ENCODE data around the gene MTERF4. TPM values are rescaled to one million over a fixed set of nuclear protein-coding genes. Genes with fewer than 3 reads are reported as not detected.

The MTERF4 gene
- total and polyA plus RNA-seq, 5 donors from 2014 or later, result 50.0 to 105 (median 65.1) TPM

- H3K27ac ChIP-seq (ENCODE audit: insufficient read depth, low read length, poor library complexity, severe bottlenecking), result no peak overlapping the region
- H3K27me3 ChIP-seq (ENCODE audit: control insufficient read depth, insufficient read depth, low read length), result no peaks in the 10 kb centered on the region
- H3K9me3 ChIP-seq (ENCODE audit: control insufficient read depth in 2 of 2, low read length in 2 of 2), result peaks cover 3 to 5% of the 10 kb centered on the region in 2 experiments
- Mint-ChIP-seq H3K4me3 (no peak overlapping the region), H3K4me1 (peaks cover 0 to 14% (median 7%) of the 10 kb centered on the region in 4 donors), H3K9me3 (peaks cover 0 to 10% (median 2%) of the 10 kb centered on the region in 7 donors), H3K36me3 (peaks cover 11% of the 10 kb centered on the region), H3K27ac (peak overlapping the region in 1 of 3 donors; percentile 38), H3K27me3 (no peaks in the 10 kb centered on the region)
- H3K4me1 ChIP-seq (ENCODE audit: control insufficient read depth, insufficient read depth, low read length, poor library complexity, severe bottlenecking), result no peaks in the 10 kb centered on the region
- H3K36me3 ChIP-seq (ENCODE audit: control insufficient read depth, insufficient read depth, low read length), result peaks cover 25% of the 10 kb centered on the region
- DNase-seq, result no peak
- no peak for ATAC-seq (ENCODE audit: low read depth in 2 of 2)
- no peak overlapping the region for H3K4me3 ChIP-seq (ENCODE audit: low read depth, low read length)
These were observed 54.7 kb downstream of the MTERF4 start for GRCh38 chr2:241047253-241048010.

Other genes with a start within 250 kb of the MTERF4 start
- not detected for gene AGXT, start 233.5 kb downstream of the MTERF4 start, total RNA-seq
- gene AGXT, start 233.5 kb downstream of the MTERF4 start, polyA plus RNA-seq, result not detected
- not detected for gene MAB21L4, start 206.1 kb downstream of the MTERF4 start, total RNA-seq
- not detected for gene MAB21L4, start 206.1 kb downstream of the MTERF4 start, polyA plus RNA-seq
- gene CROCC2, start 196.0 kb downstream of the MTERF4 start, total RNA-seq, result not detected
- gene CROCC2, start 196.0 kb downstream of the MTERF4 start, polyA plus RNA-seq, result not detected
- gene SNED1, start 103.7 kb downstream of the MTERF4 start, total RNA-seq, result 170 TPM
- 1 to 10 TPM; 1.7 to 5.6 (median 2.2) TPM for gene SNED1, start 103.7 kb downstream of the MTERF4 start, polyA plus RNA-seq
- 160 TPM for gene PASK, start 47.2 kb upstream of the MTERF4 start, total RNA-seq
- 10 to 100 TPM; 15.9 to 38.3 (median 21.7) TPM for gene PASK, start 47.2 kb upstream of the MTERF4 start, polyA plus RNA-seq
- 68.0 TPM for gene PPP1R7, start 48.2 kb upstream of the MTERF4 start, total RNA-seq
- 100 to 1,000 TPM in 3 of 4 donors, 10 to 100 TPM in 1; 90.5 to 150 (median 108) TPM for gene PPP1R7, start 48.2 kb upstream of the MTERF4 start, polyA plus RNA-seq
- gene ANO7, start 86.4 kb upstream of the MTERF4 start, total RNA-seq, result 0.17 TPM
- not detected for gene ANO7, start 86.4 kb upstream of the MTERF4 start, polyA plus RNA-seq
- gene HDLBP, start 213.4 kb upstream of the MTERF4 start, total RNA-seq, result 121 TPM
- gene HDLBP, start 213.4 kb upstream of the MTERF4 start, polyA plus RNA-seq, result 10 to 100 TPM; 33.6 to 42.6 (median 41.3) TPM
- gene SEPTIN2, start 213.6 kb upstream of the MTERF4 start, total RNA-seq, result 191 TPM
- 100 to 1,000 TPM; 131 to 186 (median 159) TPM for gene SEPTIN2, start 213.6 kb upstream of the MTERF4 start, polyA plus RNA-seq